NCI-H1694 (cell line): ENCODE measurements around the gene DNAJC1.

Experiments used
- DNase-seq: peaks from one replicate; lab custom pipeline; 2025; lab: John Stamatoyannopoulos, UW

DNAJC1 gene

GRCh38 chr10:21959998-21960397 is 43.5 kb downstream of the DNAJC1 start:
- DNase-seq: no peak

GRCh38 chr10:21954690-21955089 is 48.8 kb downstream of the DNAJC1 start:
- no peak for DNase-seq

GRCh38 chr10:21954132-21954531 is 49.4 kb downstream of the DNAJC1 start:
- DNase-seq: no peak

GRCh38 chr10:21953585-21954057 is 49.9 kb downstream of the DNAJC1 start:
- peak; percentile 30 for DNase-seq

- DNase-seq: no peak
Observed at GRCh38 chr10:21950566-21950965, 53.0 kb downstream of the DNAJC1 start.

- no peak for DNase-seq
Observed at GRCh38 chr10:21946946-21947345, 56.6 kb downstream of the DNAJC1 start.

GRCh38 chr10:21944727-21945386 is 58.7 kb downstream of the DNAJC1 start:
- no peak for DNase-seq

- DNase-seq: no peak
Observed at GRCh38 chr10:21943633-21944265, 59.8 kb downstream of the DNAJC1 start.

GRCh38 chr10:21935439-21936023 is 68.0 kb downstream of the DNAJC1 start:
- no peak for DNase-seq

- no peak for DNase-seq
Observed at GRCh38 chr10:21934307-21934706, 69.2 kb downstream of the DNAJC1 start.

GRCh38 chr10:21929070-21929469 is 74.5 kb downstream of the DNAJC1 start:
- DNase-seq: no peak

GRCh38 chr10:21927631-21928353 is 75.7 kb downstream of the DNAJC1 start:
- DNase-seq: no peak

GRCh38 chr10:21926949-21927348 is 76.6 kb downstream of the DNAJC1 start:
- no peak for DNase-seq

GRCh38 chr10:21926358-21926925 is 77.1 kb downstream of the DNAJC1 start:
- no peak for DNase-seq

- DNase-seq: no peak
Observed at GRCh38 chr10:21925851-21926250, 77.7 kb downstream of the DNAJC1 start.

- DNase-seq: no peak
Observed at GRCh38 chr10:21924511-21924910, 79.0 kb downstream of the DNAJC1 start.

- DNase-seq: no peak
Observed at GRCh38 chr10:21920633-21921032, 82.9 kb downstream of the DNAJC1 start.

- DNase-seq: no peak
Observed at GRCh38 chr10:21919906-21920305, 83.6 kb downstream of the DNAJC1 start.

GRCh38 chr10:21919117-21919516 is 84.4 kb downstream of the DNAJC1 start:
- no peak for DNase-seq

GRCh38 chr10:21912625-21913024 is 90.9 kb downstream of the DNAJC1 start:
- DNase-seq: no peak

- no peak for DNase-seq
Observed at GRCh38 chr10:21910798-21911197, 92.7 kb downstream of the DNAJC1 start.

- DNase-seq: no peak
Observed at GRCh38 chr10:21907436-21907835, 96.1 kb downstream of the DNAJC1 start.
